GM19193 (cell line): ENCODE data around the gene C1QTNF9B.

Experiments
- POLR2A ChIP-seq: IDR thresholded peaks from 4 replicates; pipeline ENCODE4 v1.6.1; 2011; ENCODE audit not compliant: insufficient read depth, insufficient read length; ENCODE audit errors: extremely low read depth

Gene C1QTNF9B

DNA sequence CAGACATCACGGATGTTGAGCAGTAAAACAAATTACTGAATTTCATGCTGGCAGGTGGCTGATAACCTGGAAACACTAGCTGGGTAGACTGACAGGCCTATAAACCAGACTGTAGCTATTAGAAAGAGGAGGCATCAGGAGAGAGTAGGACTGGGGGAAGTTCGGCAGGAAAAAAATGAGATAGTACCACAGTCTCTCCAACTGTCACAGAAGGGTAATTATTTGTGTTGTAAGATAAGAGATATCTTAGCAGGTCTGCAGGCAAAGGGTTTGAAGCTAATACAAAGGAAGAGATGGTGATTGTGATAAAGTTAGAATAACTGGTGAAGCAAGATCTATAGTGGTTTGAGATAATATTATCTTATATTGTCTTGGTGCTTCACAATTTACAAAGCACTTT lies 49.8 kb downstream of the C1QTNF9B start:
- TF ChIP-seq POLR2A: no peak

DNA sequence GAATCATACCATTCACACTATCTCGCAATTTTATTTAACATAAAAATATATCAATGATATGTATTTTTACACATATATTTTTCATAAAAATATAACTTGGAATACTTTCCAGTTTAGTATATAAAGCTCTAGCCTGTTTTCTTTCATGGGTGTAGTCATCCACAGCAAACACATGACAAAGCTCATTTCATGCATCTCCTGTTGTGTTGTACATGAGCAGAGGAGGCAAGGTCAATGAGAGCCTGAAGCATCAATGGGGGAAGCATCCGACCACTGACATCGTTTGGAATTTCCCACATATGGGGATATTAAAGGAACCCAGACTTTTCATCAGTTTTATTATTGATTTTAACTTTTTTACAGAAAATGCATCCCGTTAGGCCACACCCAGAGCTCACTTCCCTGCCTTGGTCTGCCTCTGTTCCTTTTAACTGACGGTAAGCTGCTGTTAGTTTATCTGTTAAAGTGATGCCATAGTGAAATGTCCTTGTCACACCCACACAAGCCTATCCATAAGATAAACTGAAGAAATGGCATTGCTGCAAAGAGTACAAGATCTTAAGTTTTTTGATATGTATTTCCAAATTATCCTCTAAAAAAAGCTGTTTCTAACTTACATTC lies 52.1 kb downstream of the C1QTNF9B start:
- no peak for TF ChIP-seq POLR2A

DNA sequence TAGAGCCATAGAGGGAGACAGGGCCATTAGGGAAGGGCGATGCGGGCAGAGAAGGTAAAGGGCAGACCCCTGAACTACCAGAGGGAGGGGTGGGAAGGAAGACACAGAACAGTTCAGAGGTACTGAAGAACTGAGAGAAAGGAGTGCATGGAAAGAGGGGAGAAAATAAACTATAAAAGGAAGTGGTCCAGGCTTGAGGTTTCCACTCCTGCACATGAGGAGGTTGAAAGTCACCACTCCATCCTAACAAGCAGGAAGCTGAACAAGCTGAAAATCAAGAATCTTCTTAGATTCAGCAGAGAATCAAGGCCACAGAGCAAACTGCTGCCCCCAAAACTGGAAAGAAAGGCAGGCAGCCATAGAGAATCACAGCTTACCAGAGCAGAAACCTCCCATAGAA lies 53.2 kb downstream of the C1QTNF9B start:
- no peak for TF ChIP-seq POLR2A

DNA sequence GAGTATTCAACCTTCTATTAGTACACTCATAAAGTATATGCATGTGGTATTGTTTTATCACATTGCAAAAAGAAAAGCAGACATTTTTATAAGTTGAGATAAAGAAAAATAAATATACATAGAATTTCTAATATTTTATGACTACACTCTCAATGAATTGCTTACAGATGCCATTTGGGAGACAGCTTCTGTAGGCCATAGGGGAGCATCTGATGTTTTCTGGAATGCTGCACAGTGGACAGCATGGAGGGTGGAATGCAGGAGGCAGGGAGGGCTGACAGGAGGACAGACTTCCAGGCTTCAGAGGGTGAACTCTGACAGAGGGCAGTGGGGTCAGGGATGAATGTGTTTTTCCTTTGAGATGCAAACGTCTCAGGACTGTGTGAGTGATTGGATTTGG lies 53.9 kb downstream of the C1QTNF9B start:
- TF ChIP-seq POLR2A: no peak

DNA sequence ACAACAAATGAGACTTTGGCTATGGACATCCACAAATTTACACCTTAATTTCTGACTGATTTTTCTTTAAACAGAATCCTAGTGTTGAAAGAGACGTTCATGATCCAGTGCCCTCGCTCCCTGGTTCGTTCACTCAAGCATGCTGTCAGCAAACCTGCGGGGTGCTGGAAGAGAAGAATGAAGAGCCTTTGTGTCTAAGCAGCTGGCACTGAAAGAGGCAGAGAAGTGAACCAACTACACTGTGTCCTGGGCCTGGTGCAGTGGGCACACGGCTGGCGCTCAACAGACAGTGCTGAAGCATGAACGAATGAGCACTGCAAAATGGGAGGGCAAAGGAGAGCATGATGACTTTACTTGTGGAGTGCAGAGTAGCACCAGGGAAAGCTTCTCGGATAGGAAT lies 54.9 kb downstream of the C1QTNF9B start:
- TF ChIP-seq POLR2A: no peak
